Activated CD8-positive, alpha-beta T cell treated with anti-CD3 and anti-CD28 coated beads for 36 hours (primary cell): ENCODE results near the gene BAZ2B. TPM values are rescaled to one million over a fixed set of nuclear protein-coding genes. Genes with fewer than 3 reads are reported as not detected.

Experiments
- ATAC-seq: fragments of 200-7000 bp; cut with Tn5 transposase; one replicate; pipeline ENCODE4 v1.10.0; 2021; ENCODE audit warnings: mild to moderate bottlenecking, moderate library complexity
- CTCF ChIA-PET: fragments of 350-600 bp; sonication (Branson Sonifier 250); formaldehyde crosslinking; loops from one replicate; lab custom pipeline; 2021; ENCODE audit warnings: antibody characterized with exemption; lab: Charles Lee
- POLR2A ChIA-PET: fragments of 350-600 bp; sonication (Branson Sonifier 250); formaldehyde crosslinking; loops from one replicate; lab custom pipeline; 2021; ENCODE audit warnings: antibody characterized with exemption; lab: Charles Lee
- DNase-seq: peaks from one replicate; pipeline ENCODE4 v3.0.0-alpha.2; 2020
- H3K27ac Mint-ChIP-seq: one replicate; pipeline ENCODE4 v1.8.0; 2021; ENCODE audit warnings: mild to moderate bottlenecking, mixed read lengths
- H3K27me3 Mint-ChIP-seq: one replicate; pipeline ENCODE4 v1.8.0; 2021; ENCODE audit warnings: mixed read lengths
- H3K36me3 Mint-ChIP-seq: one replicate; pipeline ENCODE4 v1.8.0; 2021; ENCODE audit warnings: low read depth, mixed read lengths
- H3K4me1 Mint-ChIP-seq: one replicate; pipeline ENCODE4 v1.8.0; 2021; ENCODE audit warnings: low read depth, mixed read lengths
- H3K4me3 Mint-ChIP-seq: one replicate; pipeline ENCODE4 v1.8.0; 2021; ENCODE audit warnings: mild to moderate bottlenecking, moderate library complexity, mixed read lengths
- H3K9me3 Mint-ChIP-seq: one replicate; pipeline ENCODE4 v1.8.0; 2021; ENCODE audit warnings: mixed read lengths
- CTCF ChIP-seq: fragments of 200-600 bp; IDR thresholded peaks from one replicate; pipeline ENCODE4 v1.8.0; 2022; ENCODE audit warnings: antibody characterized with exemption, mild to moderate bottlenecking
- intact Hi-C: fragments of 100-400 bp; cut with micrococcal nuclease; formaldehyde crosslinking; loops from one replicate; pipeline ENCODE4 v1.10.0; 2022
- total RNA-seq, 2 experiments: library from RNA; stranded (reverse); gene quantifications; one replicate each; pipeline ENCODE4 v1.2.3, GENCODE V29; 2021

Gene BAZ2B
- total RNA-seq, 2 experiments from 2014 or later: 7.7 to 8.2 TPM

GRCh38 chr2:159396799-159397198 lies 219.5 kb downstream of the BAZ2B start:
- Mint-ChIP-seq H3K4me1 (no peaks in the 10 kb centered on the region), H3K4me3 (no peak overlapping the region), H3K36me3 (peaks cover 10% of the 10 kb centered on the region), H3K27me3 (no peaks in the 10 kb centered on the region), H3K9me3 (no peaks in the 10 kb centered on the region), H3K27ac (no peak overlapping the region)
- DNase-seq (no peak), ATAC-seq (no peak)
- CTCF ChIA-PET: no interaction called here
- TF ChIP-seq CTCF: no peak
- intact Hi-C loops: no loop called here
- POLR2A ChIA-PET: no interaction called here

GRCh38 chr2:159382447-159383028 lies 233.8 kb downstream of the BAZ2B start:
- no peaks in the 10 kb centered on the region for H3K4me1 Mint-ChIP-seq
- ChIA-PET CTCF (no interaction called here), POLR2A (no interaction called here)
- no peak for TF ChIP-seq CTCF
- no peak overlapping the region for H3K4me3 Mint-ChIP-seq
- intact Hi-C loops: no loop called here
- DNase-seq (no peak), ATAC-seq (no peak)
- H3K27me3 Mint-ChIP-seq: no peaks in the 10 kb centered on the region
- peaks cover 2% of the 10 kb centered on the region for H3K36me3 Mint-ChIP-seq
- H3K9me3 Mint-ChIP-seq: no peaks in the 10 kb centered on the region
- H3K27ac Mint-ChIP-seq: no peak overlapping the region

- intact Hi-C loops: no loop called here
- H3K4me1 Mint-ChIP-seq: no peaks in the 10 kb centered on the region
- H3K27me3 Mint-ChIP-seq: no peaks in the 10 kb centered on the region
- ChIA-PET CTCF (no interaction called here), POLR2A (no interaction called here)
- no peak overlapping the region for H3K4me3 Mint-ChIP-seq
- H3K9me3 Mint-ChIP-seq: no peaks in the 10 kb centered on the region
- H3K36me3 Mint-ChIP-seq: peaks cover 2% of the 10 kb centered on the region
- ATAC-seq: no peak
- H3K27ac Mint-ChIP-seq: no peak overlapping the region
- no peak for DNase-seq
- no peak for TF ChIP-seq CTCF
Measured at GRCh38 chr2:159381574-159381973, 234.8 kb downstream of the BAZ2B start.

- DNase-seq (no peak), ATAC-seq (no peak)
- POLR2A ChIA-PET: no interaction called here
- Mint-ChIP-seq H3K36me3 (peaks cover 2% of the 10 kb centered on the region), H3K9me3 (no peaks in the 10 kb centered on the region), H3K27ac (no peak overlapping the region), H3K27me3 (no peaks in the 10 kb centered on the region), H3K4me1 (no peaks in the 10 kb centered on the region), H3K4me3 (no peak overlapping the region)
- no peak for TF ChIP-seq CTCF
- intact Hi-C loops: no loop called here
- CTCF ChIA-PET: no interaction called here
Measured at GRCh38 chr2:159380685-159381239, 235.6 kb downstream of the BAZ2B start.

GRCh38 chr2:159379181-159379580 lies 237.2 kb downstream of the BAZ2B start:
- H3K36me3 Mint-ChIP-seq: peaks cover 2% of the 10 kb centered on the region
- intact Hi-C loops: no loop called here
- H3K27me3 Mint-ChIP-seq: no peaks in the 10 kb centered on the region
- H3K27ac Mint-ChIP-seq: no peak overlapping the region
- ChIA-PET POLR2A (no interaction called here), CTCF (no interaction called here)
- ATAC-seq (no peak), DNase-seq (no peak)
- H3K9me3 Mint-ChIP-seq: no peaks in the 10 kb centered on the region
- no peaks in the 10 kb centered on the region for H3K4me1 Mint-ChIP-seq
- H3K4me3 Mint-ChIP-seq: no peak overlapping the region
- no peak for TF ChIP-seq CTCF
